GM04504 (cell line): ENCODE results near the gene TCN2.
A peak's percentile ranks its signal among the peaks of the same experiment; 100 is the strongest.
"Not testable (repeated sequence)": the region's sequence is repeated elsewhere in the genome, so short reads cannot be mapped to it uniquely, and the experiment has no call there.

Source experiments
- DNase-seq: peaks from one replicate; pipeline ENCODE4 v3.0.0-alpha.2; 2012; ENCODE audit warnings: low read depth

Gene TCN2

GRCh38 chr22:30606455-30607299 is at the start of gene TCN2:
Gene TCN2 (plus strand): TSS chr22:30607174. CDS start chr22:30607332, 158 bp downstream.
- DNase-seq, result no peak

GRCh38 chr22:30557243-30557642 is 49.7 kb upstream of the TCN2 start:
- DNase-seq, result no peak

- no peak for DNase-seq
Measured at GRCh38 chr22:30559889-30560288, 47.1 kb upstream of the TCN2 start.

GRCh38 chr22:30560643-30561202 is 46.3 kb upstream of the TCN2 start:
- not testable (repeated sequence) for DNase-seq

GRCh38 chr22:30561402-30562189 is 45.4 kb upstream of the TCN2 start:
- DNase-seq, result no peak

- no peak for DNase-seq
Measured at GRCh38 chr22:30562366-30562765, 44.6 kb upstream of the TCN2 start.

- no peak for DNase-seq
Measured at GRCh38 chr22:30564045-30564760, 42.8 kb upstream of the TCN2 start.

- no peak for DNase-seq
Measured at GRCh38 chr22:30564761-30565119, 42.2 kb upstream of the TCN2 start.

- DNase-seq, result peak; percentile 40
Measured at GRCh38 chr22:30565341-30565740, 41.6 kb upstream of the TCN2 start.

- no peak for DNase-seq
Measured at GRCh38 chr22:30566125-30566524, 40.8 kb upstream of the TCN2 start.

- DNase-seq, result not testable (repeated sequence)
Measured at GRCh38 chr22:30567277-30567676, 39.7 kb upstream of the TCN2 start.

GRCh38 chr22:30568137-30568805 is 38.7 kb upstream of the TCN2 start:
- DNase-seq, result no peak

GRCh38 chr22:30569674-30570202 is 37.2 kb upstream of the TCN2 start:
- DNase-seq, result no peak

GRCh38 chr22:30572210-30572609 is 34.8 kb upstream of the TCN2 start:
- DNase-seq, result no peak

- DNase-seq, result no peak
Measured at GRCh38 chr22:30572840-30573593, 34.0 kb upstream of the TCN2 start.

GRCh38 chr22:30573594-30574094 is 33.3 kb upstream of the TCN2 start:
- DNase-seq, result no peak

- DNase-seq, result no peak
Measured at GRCh38 chr22:30574095-30574981, 32.6 kb upstream of the TCN2 start, which contains the start of gene GAL3ST1. Gene GAL3ST1 (minus strand): TSS chr22:30574665. CDS start chr22:30557392, 17,273 bp downstream.

GRCh38 chr22:30574997-30575671 is 31.8 kb upstream of the TCN2 start:
- DNase-seq, result peak; percentile 12

- no peak for DNase-seq
Measured at GRCh38 chr22:30575859-30576258, 31.1 kb upstream of the TCN2 start.
